NB4 (cell line): ENCODE measurements around the gene STAG1.

Experiments
- CTCF ChIP-seq: IDR thresholded peaks from one replicate; pipeline ENCODE4 v1.5.1; 2012; ENCODE audit warnings: low read depth, low read length
- MYC ChIP-seq: IDR thresholded peaks from 2 replicates; pipeline ENCODE4 v1.6.1; 2011; ENCODE audit warnings: low read depth, low read length
- POLR2A ChIP-seq: IDR thresholded peaks from 2 replicates; pipeline ENCODE4 v1.6.1; 2011; ENCODE audit warnings: mild to moderate bottlenecking; ENCODE audit not compliant: insufficient read length; ENCODE audit errors: extremely low read depth

- TF ChIP-seq CTCF (no peak), POLR2A (no peak), MYC (no peak)
These were observed 1.3 kb downstream of the STAG1 start for GRCh38 chr3:136750897-136751315.
